Measurements from ENCODE around the gene SPRR2F.
"Not testable (repeated sequence)": the region's sequence is repeated elsewhere in the genome, so short reads cannot be mapped to it uniquely, and the experiment has no call there.

The SPRR2F gene, protein sequence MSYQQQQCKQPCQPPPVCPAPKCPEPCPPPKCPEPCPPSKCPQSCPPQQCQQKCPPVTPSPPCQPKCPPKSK

DNA sequence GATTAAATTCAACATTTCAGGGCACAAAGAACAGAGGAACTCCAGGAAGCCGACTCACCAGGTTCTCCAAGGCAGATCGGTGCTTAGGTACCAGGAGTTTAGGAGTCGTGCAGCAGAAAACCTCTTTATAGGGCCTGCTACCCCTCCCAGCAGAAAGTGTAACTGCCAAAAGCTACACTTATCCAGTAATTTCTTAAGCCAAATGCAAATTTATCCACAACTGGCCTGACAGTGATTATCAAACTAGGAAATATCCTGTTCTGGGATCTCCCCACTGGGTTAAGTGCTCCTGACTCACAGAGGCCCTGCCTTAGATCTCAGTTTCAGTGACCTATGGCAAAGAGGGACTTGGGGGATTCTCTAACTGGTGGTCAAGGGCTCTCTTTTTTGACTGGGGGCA lies at the start of gene SPRR2F:
SPRR2F (minus strand) TSS at position 101 of the 400 bp plus-strand sequence. CDS start 783 bp downstream, outside the sequence.
- DNase-seq = no peak

GRCh38 chr1:153155541-153155940 lies 42.2 kb upstream of the SPRR2F start:
- no peak for DNase-seq

DNA sequence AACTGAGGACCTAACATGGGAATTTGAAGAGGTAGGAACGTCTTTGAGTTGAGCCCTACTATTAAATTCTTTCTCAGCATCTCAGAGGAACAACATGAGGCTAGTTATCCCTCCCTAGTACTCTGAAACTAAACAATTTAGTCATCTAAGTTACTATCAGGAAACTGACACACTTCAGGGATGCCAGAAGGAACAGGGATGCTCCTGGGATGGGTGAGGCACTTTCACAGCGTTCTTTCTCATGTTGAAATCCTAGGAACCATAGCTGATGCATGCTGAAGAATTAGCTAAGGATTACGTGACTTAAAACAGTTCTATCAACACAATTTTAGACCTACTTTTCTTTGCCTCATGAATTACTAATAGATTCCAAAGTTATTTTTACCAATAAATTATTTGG lies 39.2 kb upstream of the SPRR2F start:
- DNase-seq = no peak

- no peak for DNase-seq
Observed at GRCh38 chr1:153150846-153151245, 37.5 kb upstream of the SPRR2F start, which contains the start of gene SPRR2G. TSS of gene SPRR2G (minus strand) at chr1:153150890. CDS start at chr1:153150110, 780 bp downstream.

DNA sequence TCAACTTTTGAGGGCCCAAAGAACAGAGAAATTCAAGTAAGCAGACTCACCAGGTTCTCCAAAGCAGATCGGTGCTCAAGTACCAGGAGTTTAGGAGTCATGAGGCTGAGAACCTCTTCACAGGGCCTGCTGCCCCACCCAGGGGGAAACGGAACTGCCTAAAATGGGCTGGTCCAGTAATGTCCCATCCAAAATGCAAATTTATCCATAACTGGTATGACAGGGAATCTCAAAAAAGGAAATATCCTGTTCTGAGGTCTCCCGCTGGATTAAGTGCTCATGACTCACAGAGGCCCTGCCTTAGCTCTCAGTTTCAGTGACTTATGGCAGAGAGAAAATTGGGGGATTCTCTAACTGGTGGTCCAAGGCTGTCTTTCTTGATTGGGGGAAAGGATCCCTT lies 28.1 kb upstream of the SPRR2F start:
- DNase-seq = no peak

GRCh38 chr1:153140484-153140883 lies 27.2 kb upstream of the SPRR2F start:
- DNase-seq = no peak

- no peak for DNase-seq
Observed at GRCh38 chr1:153133743-153134142, 20.4 kb upstream of the SPRR2F start.

GRCh38 chr1:153133267-153133666 lies 20.0 kb upstream of the SPRR2F start:
- no peak for DNase-seq

DNA sequence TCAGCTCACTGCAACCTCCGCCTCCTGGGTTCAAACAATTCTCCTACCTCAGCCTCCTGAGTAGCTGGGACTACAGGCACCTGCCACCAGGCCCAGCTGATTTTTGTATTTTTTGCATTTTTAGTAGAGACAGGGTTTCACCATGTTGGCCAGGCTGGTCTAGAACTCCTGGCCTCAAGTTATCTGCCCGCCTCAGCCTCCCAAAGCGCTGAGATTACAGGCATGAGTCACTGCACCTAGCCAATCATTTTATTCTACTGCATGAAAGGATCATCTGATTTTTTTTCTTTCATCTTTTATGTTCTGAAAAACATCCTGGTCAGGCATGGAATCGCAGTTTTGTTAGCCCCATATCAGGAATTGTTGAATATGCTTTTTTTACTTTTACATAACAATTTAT lies 15.4 kb upstream of the SPRR2F start:
- DNase-seq = not testable (repeated sequence)

DNA sequence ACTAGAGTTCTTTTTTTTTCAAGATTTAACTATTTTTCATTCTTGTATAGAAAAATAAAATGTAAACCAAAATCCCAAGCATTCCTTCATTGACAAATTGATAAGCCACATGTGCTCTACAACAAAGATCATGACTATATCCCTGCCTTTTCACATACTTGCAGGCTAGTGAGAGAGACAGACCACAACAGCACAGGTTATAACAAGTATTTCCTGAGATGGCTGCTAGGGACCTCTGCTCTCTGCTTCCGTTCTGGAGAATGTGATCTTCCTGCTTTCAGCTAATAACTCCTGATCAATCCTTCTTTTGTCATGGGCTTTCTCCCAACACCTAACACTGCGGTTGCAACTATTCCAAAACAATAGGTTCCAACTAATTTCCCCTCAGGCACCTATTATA lies 14.0 kb upstream of the SPRR2F start:
- no peak for DNase-seq

DNA sequence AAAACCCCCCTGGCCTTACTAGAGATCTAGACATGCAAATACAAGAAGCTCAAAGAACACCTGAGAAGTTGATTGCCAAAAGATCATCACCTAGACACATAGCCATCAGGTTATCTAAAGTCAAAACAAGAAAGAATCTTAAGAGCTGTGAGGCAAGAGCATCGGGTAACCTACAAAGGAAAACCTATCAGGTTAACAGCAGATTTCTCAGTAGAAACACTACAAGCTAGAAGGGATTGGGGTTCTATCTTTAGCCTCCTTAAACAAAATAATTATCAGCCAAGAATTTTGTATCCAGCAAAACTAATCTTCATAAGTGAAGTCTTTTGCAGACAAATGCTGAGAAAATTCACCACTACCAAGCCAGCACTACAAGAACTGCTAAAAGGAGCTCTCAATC lies 12.2 kb upstream of the SPRR2F start:
- no peak for DNase-seq

GRCh38 chr1:153123793-153124192 lies 10.5 kb upstream of the SPRR2F start:
- not testable (repeated sequence) for DNase-seq

DNA sequence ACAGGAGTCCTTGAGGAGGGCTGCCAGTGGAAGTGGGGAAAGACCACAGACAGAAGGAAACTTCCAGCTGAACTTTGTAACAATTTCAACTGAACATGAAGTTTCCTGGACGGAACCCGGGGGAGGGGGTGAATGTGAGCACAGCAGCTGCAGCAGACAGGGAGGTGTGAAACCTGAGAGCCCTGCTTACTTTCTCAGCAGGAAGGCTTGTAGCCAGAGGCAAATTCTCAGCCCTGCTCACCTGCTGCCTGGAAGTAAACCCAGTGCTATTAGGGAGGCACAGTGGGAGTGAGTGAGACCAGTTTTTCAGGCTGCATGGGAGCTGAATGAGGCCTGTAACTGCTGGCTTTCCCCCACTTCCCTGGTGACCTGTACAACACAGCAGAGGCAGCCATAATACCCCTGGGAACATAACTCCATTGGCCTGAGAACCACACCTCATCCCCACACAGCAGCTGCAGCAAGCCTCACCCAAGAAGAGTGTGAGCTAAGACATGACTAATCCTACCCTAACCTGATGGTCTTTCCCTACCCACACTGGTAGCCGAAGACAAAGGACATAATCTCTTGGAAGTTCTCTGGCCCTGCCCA lies 9.6 kb upstream of the SPRR2F start:
- DNase-seq = no peak

DNA sequence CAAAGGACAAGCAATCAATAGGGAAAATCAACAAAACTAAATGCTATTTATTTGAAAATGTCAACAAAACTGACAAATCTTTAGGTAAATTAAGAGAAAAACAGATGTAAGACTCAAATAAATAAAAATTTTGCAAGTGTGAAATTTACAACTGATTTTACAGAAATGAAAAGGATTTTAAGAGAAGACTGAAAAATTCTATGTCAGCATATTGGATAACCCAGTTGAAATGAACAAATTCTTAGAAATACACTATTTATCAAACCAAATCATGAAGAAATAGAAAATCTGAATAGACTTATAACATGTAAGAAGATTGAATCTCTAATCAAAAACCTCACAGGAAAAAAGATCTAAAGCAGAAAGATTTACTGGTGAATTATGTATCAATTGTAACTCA lies 7.6 kb upstream of the SPRR2F start:
- no peak for DNase-seq

DNA sequence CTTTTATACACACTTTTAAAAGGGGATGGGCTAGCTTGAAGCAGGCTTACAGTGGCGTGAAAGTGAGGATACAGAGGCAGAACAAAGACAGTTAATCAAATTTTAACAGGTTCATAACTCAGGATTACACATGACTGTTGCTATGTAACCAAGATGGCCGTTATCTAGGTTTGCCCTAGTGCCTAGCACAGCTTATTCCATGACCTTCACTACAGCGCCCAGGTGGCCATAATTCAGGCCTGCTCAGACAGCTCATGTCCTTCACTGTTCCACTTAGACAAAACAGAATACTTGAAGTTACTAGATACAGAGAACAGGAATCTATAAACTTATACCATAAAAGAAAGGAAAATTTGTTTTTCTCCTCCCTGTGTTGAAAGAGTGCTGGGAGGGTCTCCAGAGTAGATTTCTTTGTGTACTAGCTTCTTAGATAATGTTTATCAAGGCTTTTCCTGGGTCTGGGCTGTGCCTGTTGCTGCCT lies 6.2 kb upstream of the SPRR2F start:
- DNase-seq = no peak

DNA sequence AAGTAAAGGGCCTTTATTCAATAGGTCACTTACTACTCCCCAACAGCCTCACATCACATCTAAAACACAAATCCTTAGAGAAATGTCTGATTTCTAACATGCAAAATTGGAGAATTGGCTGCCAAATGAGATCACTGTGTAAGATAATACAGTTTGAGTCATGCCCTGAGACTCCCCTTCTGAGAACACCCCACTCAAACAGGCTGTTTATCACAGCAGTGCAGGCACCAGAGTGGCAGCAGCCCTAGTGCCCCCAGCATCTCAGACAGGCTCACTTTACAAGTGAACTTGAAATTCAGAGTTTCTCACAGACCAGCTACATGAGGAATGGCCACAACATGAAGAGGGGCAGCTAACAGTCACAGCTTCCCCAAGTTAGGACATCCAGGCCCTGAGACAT lies 1.9 kb upstream of the SPRR2F start:
- not testable (repeated sequence) for DNase-seq

GRCh38 chr1:153112454-153112853 lies 862 bp downstream of the SPRR2F start:
- not testable (repeated sequence) for DNase-seq

DNA sequence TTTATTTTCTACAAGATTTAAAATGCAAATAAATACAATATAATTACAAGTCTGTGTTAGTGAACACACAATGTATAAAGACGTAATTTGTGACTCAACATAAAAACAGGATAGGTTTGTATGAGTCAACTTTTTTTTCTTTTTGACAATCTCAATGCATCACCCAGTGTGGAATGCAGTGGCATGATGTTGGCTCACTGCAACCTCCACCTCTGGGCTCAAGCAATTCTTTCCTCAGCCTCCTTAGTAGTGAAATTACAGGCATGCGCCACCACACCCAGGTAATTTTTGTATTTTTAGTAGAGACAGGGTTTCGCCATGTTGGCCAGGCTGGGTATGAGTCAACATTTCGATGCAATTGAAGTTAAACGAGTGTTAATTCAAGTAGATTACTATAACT lies 13.1 kb downstream of the SPRR2F start:
- DNase-seq = no peak

- DNase-seq = no peak
Observed at GRCh38 chr1:153099461-153100045, 13.8 kb downstream of the SPRR2F start.

DNA sequence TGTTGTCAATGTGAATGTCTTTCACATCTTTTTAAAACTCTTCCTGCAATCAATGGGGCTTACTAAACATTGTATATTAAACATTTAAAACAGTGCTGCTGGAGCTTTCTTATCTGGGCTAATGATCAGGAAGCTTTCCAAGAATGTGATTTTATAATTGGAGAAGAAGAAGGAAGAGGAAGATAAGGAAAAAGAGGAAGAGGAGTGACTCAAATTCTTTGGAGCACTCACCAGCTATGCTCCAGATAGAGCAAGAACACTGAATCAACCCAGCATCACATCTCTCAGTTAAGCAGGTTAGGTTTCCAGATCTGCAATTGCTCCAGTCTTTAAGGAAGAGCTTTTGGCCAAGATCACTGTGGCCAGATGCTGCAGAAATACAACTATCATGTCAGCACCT lies 17.6 kb downstream of the SPRR2F start:
- no peak for DNase-seq

DNA sequence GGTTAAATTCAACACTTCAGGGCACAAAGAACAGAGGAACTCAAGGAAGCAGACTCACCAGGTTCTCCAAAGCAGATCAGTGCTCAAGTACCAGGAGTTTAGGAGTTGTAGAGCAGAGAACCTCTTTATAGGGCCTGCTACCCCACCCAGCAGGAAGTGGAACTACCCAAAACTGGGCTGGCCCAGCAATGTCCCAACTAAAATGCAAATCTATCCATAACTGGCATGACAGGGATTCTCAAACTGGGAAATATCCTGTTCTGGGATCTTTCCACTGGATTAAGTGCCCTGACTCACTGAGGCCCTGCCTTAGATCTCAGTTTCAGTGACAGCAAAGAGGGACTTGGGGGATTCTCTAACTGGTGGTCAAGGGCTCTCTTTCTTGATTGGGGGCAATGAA lies 18.9 kb downstream of the SPRR2F start, which contains the start of gene SPRR2E:
SPRR2E (minus strand) TSS at position 101 of the 400 bp plus-strand sequence. CDS start 775 bp downstream, outside the sequence.
- no peak for DNase-seq

GRCh38 chr1:153087652-153088051 lies 25.7 kb downstream of the SPRR2F start:
- DNase-seq = no peak

GRCh38 chr1:153081736-153082135 lies 31.6 kb downstream of the SPRR2F start:
- DNase-seq = no peak
